Suppressor macrophage treated with lipopolysaccharide for 4 hours (primary cell): ENCODE results near the gene BMAL1.
"Not testable (repeated sequence)": the region's sequence is repeated elsewhere in the genome, so short reads cannot be mapped to it uniquely, and the experiment has no call there.

Source experiments
- DNase-seq: peaks from one replicate; pipeline ENCODE4 v3.0.0-alpha.2; 2020

The BMAL1 gene

GRCh38 chr11:13391217-13391616 is 113.6 kb downstream of the BMAL1 start:
- no peak for DNase-seq

- DNase-seq, result not testable (repeated sequence)
Measured at GRCh38 chr11:13398335-13398734, 120.7 kb downstream of the BMAL1 start.

- no peak for DNase-seq
Measured at GRCh38 chr11:13405220-13405619, 127.6 kb downstream of the BMAL1 start.

GRCh38 chr11:13415201-13415600 is 137.6 kb downstream of the BMAL1 start:
- DNase-seq, result no peak

- no peak for DNase-seq
Measured at GRCh38 chr11:13421561-13421960, 144.0 kb downstream of the BMAL1 start.

- no peak for DNase-seq
Measured at GRCh38 chr11:13423372-13423771, 145.8 kb downstream of the BMAL1 start.

- no peak for DNase-seq
Measured at GRCh38 chr11:13427440-13427839, 149.8 kb downstream of the BMAL1 start.

GRCh38 chr11:13429288-13429687 is 151.7 kb downstream of the BMAL1 start:
- no peak for DNase-seq

- DNase-seq, result no peak
Measured at GRCh38 chr11:13429836-13430235, 152.2 kb downstream of the BMAL1 start.

- no peak for DNase-seq
Measured at GRCh38 chr11:13433437-13433836, 155.8 kb downstream of the BMAL1 start.

GRCh38 chr11:13434247-13435205 is 156.9 kb downstream of the BMAL1 start:
- DNase-seq, result no peak

- DNase-seq, result not testable (repeated sequence)
Measured at GRCh38 chr11:13436836-13437235, 159.2 kb downstream of the BMAL1 start.
